HG03039 (cell line): ENCODE data around the gene ADAMTS12.

Experiments
- ATAC-seq: cut with Tn5 transposase; IDR thresholded peaks from one replicate; pipeline ENCODE4 v1.9.1; 2021; ENCODE audit warnings: mild to moderate bottlenecking, moderate library complexity; ENCODE audit not compliant: unreplicated experiment

The ADAMTS12 gene

DNA sequence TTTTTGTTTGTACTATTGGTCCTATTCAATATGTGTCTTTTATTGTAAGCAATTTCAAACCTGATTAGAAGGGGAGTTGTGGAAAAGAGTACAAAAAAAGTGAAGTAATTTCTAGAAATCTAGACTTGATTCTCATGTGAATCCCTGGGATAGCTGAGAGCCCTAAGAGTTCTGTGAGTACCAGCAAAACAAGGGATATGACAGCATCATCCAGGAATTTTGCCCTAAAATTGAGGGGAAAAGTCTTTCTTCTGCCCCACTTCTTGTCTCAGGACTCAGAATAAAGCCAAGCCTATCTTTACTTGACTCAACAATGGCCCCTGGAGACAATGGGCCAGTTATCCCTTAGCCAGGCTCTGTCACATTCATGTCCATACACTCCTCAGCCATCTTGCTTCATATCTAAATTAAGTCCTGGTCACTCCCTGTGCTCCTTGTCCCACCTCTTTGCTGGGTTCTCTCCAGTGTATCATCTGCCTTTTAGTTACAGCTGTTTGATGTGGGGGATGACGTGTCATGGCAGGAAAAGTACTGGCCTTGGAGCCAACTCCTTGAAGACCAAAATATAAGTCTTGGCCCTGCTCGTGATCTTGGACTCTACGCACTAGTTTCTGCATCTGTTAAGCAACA is 81.2 kb downstream of the ADAMTS12 start:
- ATAC-seq = no peak

DNA sequence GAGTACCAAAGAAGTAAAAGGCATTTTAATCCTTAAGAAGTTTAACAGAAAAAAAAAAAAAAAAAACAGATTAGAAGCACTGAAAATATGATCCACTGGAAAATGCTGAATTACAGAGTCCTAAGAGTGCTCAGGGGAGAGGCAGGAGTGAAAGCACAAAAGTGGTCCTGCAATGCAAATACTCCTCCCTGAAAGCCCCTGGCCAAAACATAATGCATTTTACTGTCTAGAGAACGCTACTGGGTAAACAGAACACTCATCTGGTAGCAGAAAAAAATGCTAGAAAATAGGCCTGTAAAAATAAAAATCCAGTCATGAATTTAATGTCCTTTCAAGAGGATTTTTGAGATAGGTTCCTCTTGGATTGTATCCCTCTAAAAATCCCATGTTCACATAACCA is 81.9 kb downstream of the ADAMTS12 start:
- no peak for ATAC-seq

DNA sequence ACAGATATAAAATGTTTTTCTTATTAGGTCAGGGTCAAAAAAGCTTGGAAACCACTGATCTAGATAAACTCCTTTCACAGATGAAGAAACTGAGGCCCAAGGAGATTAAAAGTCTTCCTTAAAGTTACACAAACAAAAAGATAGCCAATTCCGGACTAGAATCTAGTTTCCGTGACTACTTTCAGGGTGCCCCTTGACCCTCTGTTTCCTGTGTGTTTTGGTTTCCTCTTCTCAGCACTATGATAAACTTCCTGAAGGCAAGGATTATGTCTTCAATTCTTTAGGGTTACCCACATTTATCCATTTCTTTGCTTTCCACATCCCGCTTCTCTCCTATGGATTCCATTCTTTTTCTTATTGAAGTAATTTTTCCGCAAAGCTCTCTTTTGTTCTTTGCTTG is 83.1 kb downstream of the ADAMTS12 start:
- no peak for ATAC-seq

DNA sequence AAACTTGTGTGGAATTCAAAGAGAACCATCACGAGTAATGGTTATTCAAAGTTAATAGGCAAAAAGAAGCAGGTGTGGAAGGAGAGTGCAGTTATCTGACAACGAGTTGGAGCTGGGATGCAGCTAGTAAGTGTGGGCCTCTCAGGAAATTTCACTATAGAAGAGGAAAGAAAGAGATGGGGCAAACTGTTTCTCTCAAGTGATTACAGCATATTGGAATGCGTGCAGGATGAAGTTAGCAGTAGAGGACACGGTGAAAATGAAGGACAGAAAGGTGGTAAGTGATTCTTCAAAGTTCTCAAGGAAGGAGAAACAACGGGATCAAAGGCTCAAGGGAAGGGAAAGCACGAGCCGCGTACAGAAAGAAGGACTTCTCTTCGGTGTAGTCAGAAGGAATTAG is 84.0 kb downstream of the ADAMTS12 start:
- ATAC-seq = no peak

DNA sequence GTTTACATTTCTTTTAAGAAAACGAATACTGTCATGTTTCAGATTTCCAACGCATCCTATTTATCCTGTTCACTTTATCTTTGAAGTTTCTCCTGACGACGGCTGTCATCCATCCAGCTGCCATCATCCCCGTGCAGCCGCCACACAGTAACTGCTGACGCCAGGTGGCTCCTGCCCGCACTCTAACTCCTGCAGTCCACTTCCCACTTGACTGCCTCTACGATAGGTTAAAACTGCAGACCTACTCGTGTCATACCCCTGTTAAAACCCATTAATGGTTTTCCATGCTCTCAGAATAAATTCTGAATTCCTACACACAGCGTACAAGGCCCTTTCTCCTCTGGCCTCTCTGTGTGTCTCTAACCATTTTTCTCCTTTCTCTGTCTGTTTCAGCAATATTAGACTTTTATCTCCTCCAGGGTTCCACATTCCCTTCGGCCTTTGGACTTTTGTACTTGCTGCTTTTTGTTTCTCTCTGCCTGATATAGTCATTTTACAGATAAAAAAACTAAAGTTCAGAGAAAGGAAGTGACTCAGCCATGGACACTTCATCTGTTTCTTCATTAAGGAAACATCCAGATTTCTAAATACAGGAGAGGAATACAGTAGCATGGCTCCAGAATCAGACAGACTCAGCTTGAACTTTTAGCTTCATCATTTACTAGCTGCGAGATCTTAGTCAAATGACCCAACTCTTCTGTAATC is 84.9 kb downstream of the ADAMTS12 start:
- no peak for ATAC-seq

DNA sequence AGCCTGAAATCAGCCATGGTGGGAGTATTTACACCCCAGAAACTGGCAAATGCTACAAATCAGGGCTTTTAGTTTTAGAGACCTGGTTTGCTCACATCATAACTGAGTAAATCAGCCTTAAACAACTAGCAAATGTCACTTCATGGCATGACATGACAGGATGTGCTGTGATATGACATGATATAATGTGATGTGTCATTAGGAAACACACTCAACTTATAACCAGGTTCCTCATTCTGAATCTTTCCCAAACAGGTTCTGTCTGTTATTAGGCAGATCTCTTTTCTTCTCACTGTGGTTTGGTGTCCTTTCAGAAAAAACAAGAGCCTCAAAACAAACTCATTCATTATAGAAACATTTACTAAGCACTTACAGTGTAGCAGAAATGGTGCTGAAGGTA is 90.5 kb downstream of the ADAMTS12 start:
- no peak for ATAC-seq

DNA sequence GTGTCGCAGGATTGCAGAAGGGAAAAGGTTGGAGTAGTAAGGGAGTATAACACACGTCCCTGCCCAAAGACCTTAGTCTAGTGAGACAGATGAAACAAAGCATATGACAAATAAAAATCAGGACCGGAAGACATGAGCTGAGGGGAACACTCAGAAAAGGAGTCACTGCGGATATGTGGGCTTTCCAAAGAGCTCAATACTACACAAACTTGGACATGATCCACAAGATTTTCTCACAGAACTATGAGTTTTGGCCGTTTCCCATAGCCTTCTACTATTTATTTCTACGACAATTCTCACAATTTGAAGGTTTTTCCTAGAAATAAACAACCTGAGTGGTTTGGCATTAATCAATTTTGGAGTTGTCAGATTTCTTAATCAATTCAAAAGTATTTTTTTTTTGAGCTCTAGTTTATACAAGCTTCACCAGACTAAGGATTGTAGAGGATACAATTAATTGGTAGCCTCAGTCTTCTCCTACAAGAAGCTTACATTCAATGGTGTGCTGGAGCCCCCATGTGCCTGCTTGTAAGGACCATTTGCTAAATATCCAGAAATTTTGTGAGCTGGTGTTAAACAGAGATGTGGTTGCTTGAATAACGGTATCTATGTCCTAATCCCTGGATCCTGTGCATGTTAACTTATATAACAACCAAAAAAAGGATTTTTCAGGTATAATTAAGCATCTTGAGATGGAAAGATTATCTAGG is 91.4 kb downstream of the ADAMTS12 start:
- no peak for ATAC-seq

DNA sequence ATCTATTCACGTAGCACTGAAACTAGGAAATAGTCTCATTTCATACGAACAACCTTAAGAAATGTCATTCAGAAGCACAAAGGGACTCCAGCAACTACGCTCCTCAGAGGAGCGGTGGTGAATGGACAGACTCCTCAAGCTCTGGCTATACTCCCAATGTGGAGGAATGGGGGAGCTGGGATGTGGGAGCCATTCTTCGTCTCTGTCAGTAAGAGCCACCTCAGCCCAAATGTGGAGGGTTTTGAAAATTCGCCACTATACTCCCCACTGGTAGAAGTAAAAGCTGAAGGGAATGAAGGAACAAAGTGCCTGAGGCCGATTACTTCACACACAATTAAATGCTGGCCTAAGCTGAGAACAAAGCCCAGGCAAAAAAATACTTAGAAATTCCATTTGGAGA is 96.3 kb downstream of the ADAMTS12 start:
- no peak for ATAC-seq

DNA sequence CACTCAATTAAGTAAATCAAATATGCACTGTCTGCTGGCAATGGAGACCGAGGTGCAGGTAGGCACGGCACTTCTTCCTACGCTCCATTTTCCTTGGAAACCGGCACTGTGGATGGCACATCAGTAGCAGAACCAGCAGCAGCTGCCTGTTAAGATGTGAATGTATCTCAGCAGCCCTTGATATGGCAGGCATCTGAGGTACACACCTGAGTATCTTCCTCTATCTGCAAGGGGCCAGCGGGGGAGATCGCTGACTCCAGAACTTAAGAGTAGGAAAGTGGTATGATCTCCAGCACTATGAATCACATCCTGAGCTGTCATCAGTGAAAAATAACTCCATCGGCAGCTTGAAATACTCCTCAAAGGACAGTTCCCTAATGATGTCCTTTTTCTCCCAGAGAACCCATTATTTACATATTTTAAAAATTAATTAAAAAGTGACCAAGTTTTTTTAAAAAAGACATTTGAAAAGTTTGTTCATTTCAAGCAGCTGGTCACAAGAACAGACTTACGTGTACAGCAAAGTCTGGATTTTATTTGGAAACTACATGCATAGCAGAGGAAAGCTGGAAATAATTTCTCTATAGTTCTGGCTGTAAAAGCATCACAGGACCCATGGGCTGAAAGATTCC is 97.1 kb downstream of the ADAMTS12 start:
- no peak for ATAC-seq

DNA sequence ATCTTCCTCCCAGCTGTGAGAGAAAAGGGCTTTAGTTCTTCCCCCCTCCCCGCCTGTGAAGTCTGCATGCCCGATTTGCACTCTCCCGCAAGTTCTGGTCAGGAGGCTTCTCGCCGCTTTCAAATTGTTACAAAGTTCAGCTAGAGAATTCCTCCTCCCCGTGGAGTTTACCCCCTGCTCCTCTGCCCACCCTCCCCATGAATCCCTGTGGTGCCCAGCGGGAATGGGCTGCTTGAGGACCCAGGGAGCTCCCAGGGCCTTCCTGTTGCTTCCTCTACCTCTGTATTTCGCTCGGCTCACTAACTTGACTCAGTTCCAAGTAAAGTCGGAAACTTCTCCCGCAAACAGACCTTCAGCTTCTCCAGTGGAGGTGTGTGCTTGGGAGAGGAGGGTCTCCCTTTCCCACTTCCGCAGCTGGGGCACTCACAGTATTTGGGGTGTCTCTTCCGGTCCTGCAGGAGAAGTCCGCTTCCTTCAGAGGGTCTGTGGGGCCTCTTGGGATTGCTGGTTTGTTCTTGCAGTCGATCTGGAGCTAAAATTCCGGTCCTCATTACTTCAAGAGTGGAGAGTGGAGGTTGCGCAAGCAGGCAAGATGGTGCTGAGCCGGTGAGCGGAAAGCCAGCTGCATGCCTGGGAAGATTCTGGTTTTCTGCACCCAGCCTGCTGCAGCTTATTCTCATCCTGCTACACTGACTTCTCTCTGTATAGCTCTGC is 97.8 kb downstream of the ADAMTS12 start:
- no peak for ATAC-seq

DNA sequence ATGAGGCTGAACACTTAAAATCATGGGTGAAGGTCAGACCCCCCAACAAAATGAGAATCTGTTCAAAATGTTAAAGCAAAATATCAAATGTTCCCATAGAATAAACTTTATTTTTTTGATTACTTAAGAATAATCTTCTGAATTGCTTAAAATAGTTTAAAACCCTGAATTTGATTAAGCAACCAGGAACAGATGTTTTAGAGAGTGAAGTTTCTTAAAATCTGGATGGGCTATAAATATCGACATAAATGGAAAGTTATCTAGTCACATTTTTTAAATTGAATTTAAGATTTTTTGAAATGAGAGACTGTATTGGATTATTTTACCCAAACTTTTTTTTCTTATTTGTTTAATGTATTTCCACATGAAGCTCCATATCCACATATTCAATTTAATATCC is 98.5 kb downstream of the ADAMTS12 start:
- no peak for ATAC-seq

DNA sequence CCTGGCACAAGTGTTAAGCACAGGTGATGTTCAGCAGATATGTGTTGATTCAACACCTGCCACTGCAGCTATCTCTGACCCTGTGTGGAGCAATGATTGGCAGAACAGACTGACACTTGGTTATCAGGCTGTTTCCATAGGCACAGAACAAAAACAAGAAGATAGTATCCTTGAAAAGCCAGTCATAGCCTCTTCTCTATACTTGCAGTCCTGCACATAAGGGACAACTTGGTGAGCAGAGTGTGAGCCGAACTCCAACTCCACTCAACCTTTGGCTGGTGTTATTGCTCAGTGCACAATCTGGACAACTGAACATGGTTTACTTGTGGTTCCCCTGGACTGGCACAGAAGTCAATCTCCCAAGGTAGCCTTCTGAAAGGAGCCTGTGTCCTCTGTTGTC is 99.2 kb downstream of the ADAMTS12 start:
- ATAC-seq = no peak

DNA sequence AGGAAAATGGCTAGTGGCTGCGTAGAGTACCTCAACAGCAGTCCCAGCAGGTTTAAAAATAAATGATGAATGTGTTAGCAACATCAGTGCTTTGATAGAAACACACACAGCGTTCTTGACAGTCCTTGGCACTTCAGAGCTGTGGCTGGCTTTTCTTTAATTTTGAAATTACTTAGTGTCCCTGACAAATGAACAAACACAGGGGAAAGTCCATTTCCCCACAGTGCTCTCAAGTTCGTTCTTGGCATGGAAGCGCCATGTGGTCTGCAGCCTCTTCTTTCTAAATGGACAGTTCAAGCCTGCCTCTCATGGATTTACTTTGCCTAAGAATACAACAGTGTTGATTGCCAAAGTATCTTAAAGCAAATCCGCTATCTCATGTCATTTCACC is 102.2 kb downstream of the ADAMTS12 start:
- ATAC-seq = no peak

DNA sequence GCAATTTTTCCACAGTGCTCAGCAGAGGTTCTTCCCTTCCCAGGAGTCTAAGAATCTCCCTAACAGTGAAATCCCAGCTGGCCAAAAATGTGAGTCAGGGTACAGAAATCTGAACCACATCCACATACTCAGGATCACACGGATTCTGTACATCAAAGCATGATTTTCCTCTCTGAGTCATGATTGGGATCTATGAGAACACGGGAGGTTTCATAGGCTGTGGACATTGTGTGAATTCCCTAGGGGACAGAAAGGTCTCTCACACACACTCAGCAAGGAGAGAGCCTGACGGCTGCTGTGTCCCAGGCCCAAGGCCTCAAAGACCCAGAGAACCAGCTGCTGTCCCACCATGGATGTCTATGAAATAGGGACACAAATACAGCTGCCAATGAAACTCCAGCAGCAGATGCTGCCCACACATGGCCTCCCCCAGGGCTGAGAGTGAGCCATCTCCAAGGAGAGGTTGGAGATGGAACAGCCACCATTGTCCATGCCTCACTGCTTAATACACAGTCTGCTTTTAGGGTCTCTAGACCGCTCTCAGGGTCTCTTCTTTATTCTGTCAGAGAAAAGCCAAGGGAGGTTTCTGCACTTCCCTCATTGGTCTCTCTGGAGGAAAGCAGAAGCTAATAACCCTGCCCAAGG is 102.7 kb downstream of the ADAMTS12 start:
- ATAC-seq = no peak

DNA sequence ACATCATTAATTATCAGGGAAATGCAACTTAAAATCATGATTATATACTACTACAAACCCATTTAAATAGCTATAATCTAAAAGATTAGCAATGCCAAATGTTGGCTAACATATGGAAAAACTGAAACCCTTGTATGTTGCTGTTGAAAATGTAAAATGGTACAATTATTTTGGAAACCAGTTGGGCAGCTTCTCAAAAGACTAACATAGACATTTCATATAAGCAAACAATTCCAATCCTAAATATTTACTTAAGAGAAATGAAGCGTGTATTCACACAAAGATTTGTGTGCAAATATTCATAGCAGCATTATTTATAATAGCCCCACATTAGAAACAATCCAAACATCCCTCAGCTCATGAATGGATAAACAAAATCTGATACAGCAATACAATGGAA is 106.2 kb downstream of the ADAMTS12 start:
- no peak for ATAC-seq

DNA sequence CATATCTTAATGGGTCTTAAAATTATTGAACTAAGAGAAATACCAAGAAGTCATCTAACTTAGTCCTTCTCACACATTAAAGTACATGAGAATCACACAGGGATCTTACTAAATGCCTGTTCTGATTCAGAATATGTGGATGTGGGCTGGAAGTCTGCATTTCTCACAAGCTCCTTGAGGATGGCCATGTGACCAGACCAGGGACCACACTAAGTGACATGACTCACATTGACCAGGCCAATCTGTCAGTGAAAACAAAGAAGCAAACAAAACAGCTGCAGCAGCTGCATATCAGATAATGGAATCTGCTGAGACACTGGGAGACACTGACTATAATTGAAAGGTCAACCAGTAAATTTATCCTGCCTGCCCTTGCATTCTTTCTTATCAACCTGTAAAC is 110.5 kb downstream of the ADAMTS12 start:
- no peak for ATAC-seq

DNA sequence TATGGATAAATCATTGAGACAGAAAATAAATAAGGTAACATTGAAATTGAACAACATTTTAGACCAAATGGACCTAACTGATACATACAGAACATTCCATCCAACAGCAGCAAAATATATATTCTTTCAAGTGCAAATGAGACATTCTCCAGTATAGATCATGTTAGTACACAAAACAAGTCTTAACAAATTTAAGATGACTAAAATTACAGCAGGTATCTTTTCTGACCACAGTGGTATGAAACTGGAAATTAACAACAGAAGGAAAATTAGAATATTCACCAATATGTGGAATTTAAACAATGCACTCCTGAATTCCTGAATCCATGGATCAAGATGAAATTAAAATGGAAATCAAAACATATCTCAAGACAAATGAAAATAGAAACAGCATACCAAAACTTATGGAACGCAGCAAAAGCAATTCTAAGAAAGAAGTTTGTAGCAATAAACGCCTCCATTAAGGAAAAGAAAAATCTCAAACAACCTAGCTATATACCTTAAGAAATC is 115.6 kb downstream of the ADAMTS12 start:
- no peak for ATAC-seq

DNA sequence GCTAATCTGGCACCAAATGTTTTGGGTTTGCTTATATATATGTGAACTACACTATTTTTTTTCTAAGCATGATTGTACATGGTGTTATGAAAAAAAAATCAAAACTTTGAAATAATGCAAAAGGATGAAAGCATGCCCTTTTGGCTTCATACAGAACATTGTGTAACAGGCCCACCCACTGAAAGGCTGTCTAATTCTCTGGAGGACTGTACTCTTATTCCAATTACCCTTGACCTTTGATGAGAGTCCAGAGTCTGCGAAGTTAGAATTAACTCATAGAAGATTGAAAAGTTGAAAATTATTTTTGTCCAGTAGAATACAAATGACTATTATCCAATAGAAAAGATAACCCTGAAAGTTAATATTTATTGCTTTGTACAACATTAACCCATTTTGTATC is 117.4 kb downstream of the ADAMTS12 start:
- no peak for ATAC-seq

DNA sequence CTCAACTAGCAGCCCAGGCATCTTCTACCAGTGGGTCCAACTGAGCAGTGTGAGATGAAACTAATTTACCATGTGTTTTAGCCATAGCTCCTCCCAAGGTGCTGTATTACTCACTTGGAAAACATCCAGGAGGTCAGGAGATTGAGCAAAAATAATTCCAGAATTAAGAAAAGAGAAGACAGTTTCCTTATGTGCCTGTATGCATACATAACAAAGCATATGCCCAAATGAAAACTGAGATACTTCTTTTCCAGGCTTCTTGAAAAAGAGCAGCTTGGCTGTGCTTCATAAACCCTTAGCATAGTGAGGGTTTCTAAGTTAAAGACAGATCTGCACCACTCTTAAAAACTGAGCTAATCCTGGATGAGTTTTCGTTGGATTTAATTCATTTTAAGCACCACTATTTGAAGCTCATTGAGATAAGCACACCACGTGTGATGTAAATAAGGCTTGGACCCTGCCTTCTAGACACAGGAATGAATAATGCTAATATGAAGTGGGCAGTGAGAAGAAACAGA is 119.4 kb downstream of the ADAMTS12 start:
- ATAC-seq = no peak

DNA sequence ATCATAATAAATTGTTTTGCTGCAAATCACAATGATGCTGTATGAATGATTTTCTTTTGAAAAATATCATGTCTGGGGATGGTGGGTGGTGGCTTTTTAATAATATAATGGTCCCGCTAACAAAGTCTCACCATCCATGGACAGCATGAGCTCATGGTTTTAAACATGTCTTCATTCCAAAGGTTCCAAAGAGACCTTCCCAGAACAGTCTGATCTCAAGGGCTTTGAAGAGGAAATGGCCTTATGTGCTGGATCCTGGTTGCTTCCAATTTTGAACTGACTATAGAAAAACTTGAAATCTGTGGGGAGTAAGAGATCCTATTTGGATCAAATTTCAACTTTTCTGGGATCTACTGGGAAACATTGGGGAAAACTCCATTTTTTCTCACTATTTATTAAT is 121.8 kb downstream of the ADAMTS12 start:
- ATAC-seq = no peak
